HepG2 (cell line): ENCODE data around the gene COMMD7. TPM values are rescaled to one million over a fixed set of nuclear protein-coding genes. Genes with fewer than 3 reads are reported as not detected.
A peak's percentile ranks its signal among the peaks of the same experiment; 100 is the strongest.

Experiments used
- BCL6 ChIP-seq: IDR thresholded peaks from 2 replicates; pipeline ENCODE4 v1.6.1; 2016; ENCODE audit warnings: missing genetic modification reagents, missing compliant biosample characterization
- CEBPB ChIP-seq: IDR thresholded peaks from 2 replicates; pipeline ENCODE4 v1.6.1; 2011; ENCODE audit warnings: low read depth, low read length, improper control_type of control experiment, borderline replicate concordance
- FOXJ3 ChIP-seq: sonication (generic); formaldehyde crosslinking; IDR thresholded peaks from 2 replicates; pipeline ENCODE4 v1.4.0; 2020; ENCODE audit warnings: missing genetic modification reagents, mild to moderate bottlenecking, borderline replicate concordance
- MYC ChIP-seq: sonication (generic); formaldehyde crosslinking; IDR thresholded peaks from 2 replicates; pipeline ENCODE4 v1.9.0; 2021; ENCODE audit warnings: missing genetic modification reagents, borderline replicate concordance
- SNAPC4 ChIP-seq: sonication (generic); formaldehyde crosslinking; IDR thresholded peaks from 2 replicates; pipeline ENCODE4 v1.4.0; 2020; ENCODE audit warnings: mild to moderate bottlenecking, missing genetic modification reagents
- TEAD3 ChIP-seq: optimal IDR thresholded peaks from 2 replicates; pipeline ENCODE3; 2016; ENCODE audit warnings: borderline replicate concordance
- ZFP90 ChIP-seq: sonication (generic); formaldehyde crosslinking; IDR thresholded peaks from 2 replicates; pipeline ENCODE4 v1.8.0; 2022; ENCODE audit warnings: missing genetic modification reagents, mild to moderate bottlenecking, inconsistent platforms, borderline replicate concordance
- ZMYM3 ChIP-seq: sonication (generic); formaldehyde crosslinking; IDR thresholded peaks from 2 replicates; pipeline ENCODE4 v1.5.1; 2020; ENCODE audit warnings: mild to moderate bottlenecking, missing genetic modification reagents
- ZNF773 ChIP-seq: sonication (generic); formaldehyde crosslinking; IDR thresholded peaks from 2 replicates; pipeline ENCODE4 v1.4.0; 2020; ENCODE audit warnings: missing genetic modification reagents, borderline replicate concordance
- ZSCAN31 ChIP-seq: sonication (generic); formaldehyde crosslinking; IDR thresholded peaks from 2 replicates; pipeline ENCODE4 v1.5.0; 2020; ENCODE audit warnings: low read depth, mild to moderate bottlenecking, missing genetic modification reagents
- polyA plus RNA-seq, 8 experiments: library from polyadenylated mRNA; depleted of rRNA in 3 of 8; stranded (reverse) in 7 of 8; unstranded in 1 of 8; fragments of >200 nt; fragmentation: Illumina TruSeq in 4 of 8; extraction: Trizol in 4 of 8; gene quantifications; 2 replicates each; pipeline versions ENCODE4 v1.2.1 to v1.2.3, GENCODE V29; 2011 to 2016; ENCODE audit warnings: low read depth in 4 of 8, missing spikeins in 1 of 8, mixed read lengths in 1 of 8; ENCODE audit not compliant: insufficient read depth in 1 of 8
- total RNA-seq, 5 experiments: library from RNA; depleted of rRNA; stranded (reverse); fragments of >200 nt; fragmentation: Illumina TruSeq; extraction: Trizol; gene quantifications; 2 replicates each; pipeline ENCODE4 v1.2.3, GENCODE V29; 2016; ENCODE audit warnings: low read depth in 1 of 5
- TF ChIP-seq, protein P1 (sequence below), 2 experiments: sonication (generic) in 1 of 2; formaldehyde crosslinking in 1 of 2; IDR thresholded peaks; 2 replicates each; pipeline versions ENCODE4 v1.4.0 to v1.6.1; 2018 to 2020; ENCODE audit warnings: missing genetic modification reagents in 2 of 2, borderline replicate concordance in 1 of 2, low read depth in 1 of 2, mild to moderate bottlenecking in 1 of 2, missing biosample characterization in 1 of 2
- TF ChIP-seq, protein P2 (sequence below): sonication (generic); formaldehyde crosslinking; conservative IDR thresholded peaks from 2 replicates; pipeline ENCODE4 v1.5.0; 2020; ENCODE audit warnings: missing genetic modification reagents
- TF ChIP-seq, protein P3 (sequence below): sonication (generic); formaldehyde crosslinking; IDR thresholded peaks from 2 replicates; pipeline ENCODE4 v1.8.0; 2022; ENCODE audit warnings: mild to moderate bottlenecking, missing genetic modification reagents

The COMMD7 gene
- total and polyA plus RNA-seq, 2 of the 13 experiments (the other 11 are each of a cell fraction or from before 2014, with no cell fraction given): 42.1 to 53.3 TPM

DNA sequence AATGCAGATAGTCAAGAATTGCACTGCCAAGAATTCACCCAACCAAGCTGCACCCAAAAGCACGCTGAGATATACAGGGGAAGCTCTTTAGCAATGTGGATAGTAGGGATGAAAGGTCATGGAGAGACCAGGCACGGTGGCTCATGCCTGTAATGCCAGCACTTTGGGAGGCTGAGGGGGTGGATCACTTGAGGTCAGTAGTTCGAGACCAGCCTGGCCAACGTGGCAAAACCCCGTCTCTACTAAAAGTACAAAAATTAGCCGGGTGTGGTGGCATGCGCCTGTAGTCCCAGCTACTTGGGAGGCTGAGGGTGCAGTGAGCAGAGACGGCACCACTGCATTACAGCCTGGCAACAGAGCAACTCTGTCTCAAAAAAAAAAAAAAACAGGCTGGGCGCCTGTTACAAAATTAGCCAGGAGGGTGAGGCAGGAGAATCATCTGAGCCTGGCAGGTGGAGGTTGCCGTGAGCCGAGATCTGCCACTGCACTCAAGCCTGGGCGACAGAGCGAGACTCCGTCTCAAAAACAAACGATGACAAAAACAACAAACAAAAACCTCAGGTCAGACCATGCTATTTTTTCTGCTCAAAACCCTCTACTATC lies 34.1 kb downstream of the COMMD7 start (continued):
- 0 out of 2 replicates have a peak, but pooled peaks have one; percentile 26 for TF ChIP-seq FOXJ3 (CRISPR knock-in tag)
- TF ChIP-seq MYC (CRISPR knock-in tag): peak; percentile 54; the same call in 1 of the 2 replicates
- TF ChIP-seq ZNF773 (CRISPR knock-in tag): 0 out of 2 replicates have a peak, but pooled peaks have one; percentile 9
- TF ChIP-seq SNAPC4 (CRISPR knock-in tag): peak; percentile 39; the same call in 1 of the 2 replicates
- TF ChIP-seq TEAD3: peak; percentile 81
- peak; percentile 29; the same call in 1 of the 2 replicates for TF ChIP-seq BCL6 (CRISPR knock-in tag)
- TF ChIP-seq ZSCAN31 (CRISPR knock-in tag): 0 out of 2 replicates have a peak, but pooled peaks have one; percentile 3
- TF ChIP-seq, protein P1, sequence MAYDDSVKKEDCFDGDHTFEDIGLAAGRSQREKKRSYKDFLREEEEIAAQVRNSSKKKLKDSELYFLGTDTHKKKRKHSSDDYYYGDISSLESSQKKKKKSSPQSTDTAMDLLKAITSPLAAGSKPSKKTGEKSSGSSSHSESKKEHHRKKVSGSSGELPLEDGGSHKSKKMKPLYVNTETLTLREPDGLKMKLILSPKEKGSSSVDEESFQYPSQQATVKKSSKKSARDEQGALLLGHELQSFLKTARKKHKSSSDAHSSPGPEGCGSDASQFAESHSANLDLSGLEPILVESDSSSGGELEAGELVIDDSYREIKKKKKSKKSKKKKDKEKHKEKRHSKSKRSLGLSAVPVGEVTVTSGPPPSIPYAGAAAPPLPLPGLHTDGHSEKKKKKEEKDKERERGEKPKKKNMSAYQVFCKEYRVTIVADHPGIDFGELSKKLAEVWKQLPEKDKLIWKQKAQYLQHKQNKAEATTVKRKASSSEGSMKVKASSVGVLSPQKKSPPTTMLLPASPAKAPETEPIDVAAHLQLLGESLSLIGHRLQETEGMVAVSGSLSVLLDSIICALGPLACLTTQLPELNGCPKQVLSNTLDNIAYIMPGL (CRISPR knock-in tag; IDR thresholded peaks at IDR 0.05; ENCODE audit: borderline replicate concordance in 1 of 2, low read depth in 1 of 2): 0 out of 4 replicates have a peak, but pooled peaks of 1 of the 2 experiments have one; percentile 38
- TF ChIP-seq, protein P2, sequence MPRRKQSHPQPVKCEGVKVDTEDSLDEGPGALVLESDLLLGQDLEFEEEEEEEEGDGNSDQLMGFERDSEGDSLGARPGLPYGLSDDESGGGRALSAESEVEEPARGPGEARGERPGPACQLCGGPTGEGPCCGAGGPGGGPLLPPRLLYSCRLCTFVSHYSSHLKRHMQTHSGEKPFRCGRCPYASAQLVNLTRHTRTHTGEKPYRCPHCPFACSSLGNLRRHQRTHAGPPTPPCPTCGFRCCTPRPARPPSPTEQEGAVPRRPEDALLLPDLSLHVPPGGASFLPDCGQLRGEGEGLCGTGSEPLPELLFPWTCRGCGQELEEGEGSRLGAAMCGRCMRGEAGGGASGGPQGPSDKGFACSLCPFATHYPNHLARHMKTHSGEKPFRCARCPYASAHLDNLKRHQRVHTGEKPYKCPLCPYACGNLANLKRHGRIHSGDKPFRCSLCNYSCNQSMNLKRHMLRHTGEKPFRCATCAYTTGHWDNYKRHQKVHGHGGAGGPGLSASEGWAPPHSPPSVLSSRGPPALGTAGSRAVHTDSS: 0 out of 2 replicates have a peak, but pooled peaks have one; percentile 58
- TF ChIP-seq CEBPB: peak; percentile 45; the same call in 1 of the 2 replicates
- 0 out of 2 replicates have a peak, but pooled peaks have one; percentile 48 for TF ChIP-seq ZFP90
- TF ChIP-seq ZMYM3 (CRISPR knock-in tag): peak; percentile 94
- TF ChIP-seq, protein P3, sequence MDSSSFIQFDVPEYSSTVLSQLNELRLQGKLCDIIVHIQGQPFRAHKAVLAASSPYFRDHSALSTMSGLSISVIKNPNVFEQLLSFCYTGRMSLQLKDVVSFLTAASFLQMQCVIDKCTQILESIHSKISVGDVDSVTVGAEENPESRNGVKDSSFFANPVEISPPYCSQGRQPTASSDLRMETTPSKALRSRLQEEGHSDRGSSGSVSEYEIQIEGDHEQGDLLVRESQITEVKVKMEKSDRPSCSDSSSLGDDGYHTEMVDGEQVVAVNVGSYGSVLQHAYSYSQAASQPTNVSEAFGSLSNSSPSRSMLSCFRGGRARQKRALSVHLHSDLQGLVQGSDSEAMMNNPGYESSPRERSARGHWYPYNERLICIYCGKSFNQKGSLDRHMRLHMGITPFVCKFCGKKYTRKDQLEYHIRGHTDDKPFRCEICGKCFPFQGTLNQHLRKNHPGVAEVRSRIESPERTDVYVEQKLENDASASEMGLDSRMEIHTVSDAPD: peak; percentile 58; the same call in 1 of the 2 replicates
